Mucosa of descending colon (tissue), 3 donors: ENCODE measurements around the gene SLC25A39. TPM values are rescaled to one million over a fixed set of nuclear protein-coding genes. Genes with fewer than 3 reads are reported as not detected.

ENCODE experiments used
- ATAC-seq: fragments of 200-7000 bp; cut with Tn5 transposase; one replicate; pipeline ENCODE4 v1.9.1; 2020; ENCODE audit warnings: mild to moderate bottlenecking, moderate library complexity
- DNase-seq, 3 donors: peaks; one replicate each; pipeline ENCODE4 v3.0.0-alpha.2; 2020
- H3K36me3 ChIP-seq: fragments of 200-600 bp; one replicate; pipeline ENCODE4 v1.8.0; 2021; ENCODE audit warnings: low read depth, mild to moderate bottlenecking
- H3K4me1 ChIP-seq: fragments of 200-600 bp; one replicate; pipeline ENCODE4 v1.8.0; 2021; ENCODE audit warnings: low read depth, mild to moderate bottlenecking
- H3K4me3 ChIP-seq: fragments of 200-600 bp; one replicate; pipeline ENCODE4 v1.8.0; 2021; ENCODE audit warnings: mild to moderate bottlenecking
- H3K9me3 ChIP-seq: fragments of 200-600 bp; one replicate; pipeline ENCODE4 v1.8.0; 2021; ENCODE audit warnings: mild to moderate bottlenecking
- intact Hi-C, 2 donors: fragments of 100-400 bp; cut with DNase I in 1 of 2; cut with micrococcal nuclease in 1 of 2; formaldehyde crosslinking; loops; one replicate each; pipeline versions ENCODE4 v1.11.0 to v1.11.1; 2022; cut with DNase I, micrococcal nuclease
- total RNA-seq, 3 donors: library from RNA; stranded (reverse); fragmentation: NEBNext Ultra II Directional in 2 of 3; extraction: Animal tissue kit (Norgen Biotek cat#: 25700) in 2 of 3; gene quantifications; one replicate each; pipeline versions ENCODE4 v1.2.1 to v1.2.4, GENCODE V29; 2021 to 2023
- TF ChIP-seq, protein P1 (sequence below): fragments of 200-600 bp; IDR thresholded peaks from one replicate; pipeline ENCODE4 v1.8.0; 2022; ENCODE audit warnings: antibody characterized with exemption, mild to moderate bottlenecking
- donor health status: DM: no; HTN: no; CAD: no; lungs with moderate emphysema.
- donor health status: DM: no; HTN: no; CAD: no.
- donor health status: DM: no; HTN: yes; CAD: no.

The SLC25A39 gene
- total RNA-seq, 3 donors from 2014 or later = 91.8 to 142 (median 133) TPM

DNA sequence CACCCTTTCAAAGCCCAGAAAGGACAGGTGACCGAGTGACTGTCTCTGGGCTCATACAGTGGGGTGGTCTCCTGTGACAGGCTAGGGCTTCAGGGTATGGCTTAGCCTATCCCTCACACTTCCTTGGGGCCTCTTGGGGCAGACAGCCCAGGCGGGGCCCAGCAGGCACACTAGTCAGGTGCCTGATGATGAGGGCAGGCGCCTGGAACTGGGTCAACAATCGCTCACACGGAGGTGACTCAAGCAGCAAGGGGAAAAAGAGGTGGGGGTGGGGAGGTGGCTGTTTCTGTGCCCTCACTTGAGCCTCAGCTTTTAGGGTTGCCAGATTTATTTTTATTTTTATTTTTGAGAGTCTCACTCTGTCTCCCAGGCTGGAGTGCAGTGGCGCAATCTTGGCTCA lies 14.1 kb upstream of the SLC25A39 start:
- TF ChIP-seq, protein P1, sequence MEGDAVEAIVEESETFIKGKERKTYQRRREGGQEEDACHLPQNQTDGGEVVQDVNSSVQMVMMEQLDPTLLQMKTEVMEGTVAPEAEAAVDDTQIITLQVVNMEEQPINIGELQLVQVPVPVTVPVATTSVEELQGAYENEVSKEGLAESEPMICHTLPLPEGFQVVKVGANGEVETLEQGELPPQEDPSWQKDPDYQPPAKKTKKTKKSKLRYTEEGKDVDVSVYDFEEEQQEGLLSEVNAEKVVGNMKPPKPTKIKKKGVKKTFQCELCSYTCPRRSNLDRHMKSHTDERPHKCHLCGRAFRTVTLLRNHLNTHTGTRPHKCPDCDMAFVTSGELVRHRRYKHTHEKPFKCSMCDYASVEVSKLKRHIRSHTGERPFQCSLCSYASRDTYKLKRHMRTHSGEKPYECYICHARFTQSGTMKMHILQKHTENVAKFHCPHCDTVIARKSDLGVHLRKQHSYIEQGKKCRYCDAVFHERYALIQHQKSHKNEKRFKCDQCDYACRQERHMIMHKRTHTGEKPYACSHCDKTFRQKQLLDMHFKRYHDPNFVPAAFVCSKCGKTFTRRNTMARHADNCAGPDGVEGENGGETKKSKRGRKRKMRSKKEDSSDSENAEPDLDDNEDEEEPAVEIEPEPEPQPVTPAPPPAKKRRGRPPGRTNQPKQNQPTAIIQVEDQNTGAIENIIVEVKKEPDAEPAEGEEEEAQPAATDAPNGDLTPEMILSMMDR = no peak
- intact Hi-C loops = loop anchor here in 1 of 2 donors (10.0 kb wide), 1 partner anchor 124 kb away; the partner anchor contains the start of gene UBTF
- Histone ChIP-seq H3K4me3 (no peak overlapping the region), H3K4me1 (no peaks in the 10 kb centered on the region), H3K9me3 (no peaks in the 10 kb centered on the region), H3K36me3 (no peaks in the 10 kb centered on the region)
- no peak for DNase-seq
- ATAC-seq = peak; percentile 37

DNA sequence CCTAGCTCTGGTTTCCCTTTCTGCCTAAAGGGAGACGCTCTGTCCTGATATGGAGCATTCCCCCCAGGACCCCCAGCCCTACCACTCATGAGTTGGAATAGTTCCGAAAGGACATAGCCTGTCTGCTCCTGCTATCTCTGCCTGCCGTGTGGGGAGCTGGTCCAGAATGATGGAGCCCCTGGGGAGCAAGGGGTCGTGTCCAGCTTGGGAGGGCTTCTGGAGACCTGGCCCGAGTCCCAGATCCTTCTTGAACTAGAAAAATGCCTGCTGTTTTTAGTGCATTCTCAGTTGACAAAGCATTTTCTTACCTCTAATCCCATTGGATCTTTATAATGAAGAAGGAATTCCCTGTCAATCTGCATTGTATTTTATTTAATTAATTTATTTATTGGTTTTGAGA lies 11.3 kb upstream of the SLC25A39 start:
- no peak for ATAC-seq

DNA sequence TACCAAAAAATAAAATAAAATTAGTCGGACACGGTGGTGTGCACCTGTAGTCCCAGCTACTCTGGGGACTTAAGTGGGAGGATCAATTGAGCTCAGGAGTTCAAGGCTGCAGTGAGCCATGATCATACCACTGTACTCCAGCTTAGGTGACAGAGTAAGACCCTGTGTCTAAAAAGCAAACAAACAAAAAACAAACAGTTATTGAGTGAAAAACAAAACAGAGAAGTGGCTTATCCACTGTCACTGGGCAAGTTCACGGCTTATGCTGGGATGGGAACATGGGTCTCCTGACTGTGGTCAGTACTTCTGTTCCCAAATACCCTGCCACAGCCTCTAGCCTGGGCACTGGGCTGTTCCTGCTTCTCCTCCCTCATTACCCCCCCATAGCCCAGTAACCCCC lies 10.9 kb upstream of the SLC25A39 start:
- Histone ChIP-seq H3K36me3 (no peaks in the 10 kb centered on the region), H3K4me1 (no peaks in the 10 kb centered on the region), H3K4me3 (no peak overlapping the region), H3K9me3 (no peaks in the 10 kb centered on the region)
- TF ChIP-seq, protein P1 = no peak
- intact Hi-C loops = loop anchor here in 1 of 2 donors (10.0 kb wide), 1 partner anchor 121 kb away; the partner anchor contains the start of gene UBTF
- no peak for ATAC-seq
- DNase-seq = no peak

More for the DNA sequence above, 11.3 kb upstream of the SLC25A39 start:
- no peaks in the 10 kb centered on the region for H3K4me1 ChIP-seq
- intact Hi-C loops = loop anchor here in 1 of 2 donors (10.0 kb wide), 1 partner anchor 121 kb away; the partner anchor contains the start of gene UBTF
- H3K9me3 ChIP-seq = no peaks in the 10 kb centered on the region
- no peaks in the 10 kb centered on the region for H3K36me3 ChIP-seq
- TF ChIP-seq, protein P1 = no peak
- no peak for DNase-seq
- H3K4me3 ChIP-seq = no peak overlapping the region

DNA sequence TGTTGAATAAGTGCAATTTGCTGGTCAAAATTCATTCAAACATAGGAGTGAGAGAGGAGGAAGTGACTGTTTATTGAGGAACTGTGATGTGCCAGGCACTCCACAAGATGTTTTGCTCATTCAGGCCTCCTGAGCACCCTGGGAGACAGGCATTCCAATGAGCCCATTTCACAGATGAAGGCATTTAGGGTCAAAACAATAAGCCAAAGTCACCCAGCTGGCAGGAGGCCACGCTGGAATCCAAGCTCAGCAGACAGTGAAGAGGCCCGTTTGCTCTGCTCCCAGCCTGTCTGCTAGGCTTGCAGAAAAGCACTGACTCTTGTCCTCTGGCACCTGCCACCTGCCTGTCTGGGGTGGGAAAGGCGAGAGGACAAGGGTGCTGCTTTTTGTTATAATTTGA lies 10.1 kb upstream of the SLC25A39 start:
- Histone ChIP-seq H3K36me3 (no peaks in the 10 kb centered on the region), H3K4me3 (no peak overlapping the region), H3K4me1 (no peaks in the 10 kb centered on the region), H3K9me3 (no peaks in the 10 kb centered on the region)
- no peak for ATAC-seq
- TF ChIP-seq, protein P1 = no peak
- DNase-seq = no peak
- intact Hi-C loops = loop anchor here in 1 of 2 donors (10.0 kb wide), 1 partner anchor 120 kb away; the partner anchor contains the start of gene UBTF

DNA sequence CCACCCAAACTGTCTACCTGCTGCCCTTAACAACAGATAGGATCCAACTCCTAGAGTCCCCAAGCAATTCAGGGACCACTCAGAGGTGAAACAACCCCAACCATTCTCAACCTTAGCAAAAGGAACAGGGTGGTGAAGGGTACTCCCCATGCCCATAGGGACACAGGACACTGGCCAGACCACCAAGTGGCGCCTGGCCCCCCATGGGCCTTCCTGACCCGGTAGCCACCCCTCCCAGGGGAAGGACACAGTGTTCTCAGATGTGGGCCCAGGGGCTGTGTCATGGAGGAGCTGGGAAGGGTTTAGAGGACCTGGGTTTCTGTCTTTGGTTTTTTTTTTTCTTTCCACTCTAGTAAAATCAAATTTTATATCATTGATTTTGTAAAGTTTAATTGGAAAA lies 9.7 kb upstream of the SLC25A39 start:
- Histone ChIP-seq H3K4me3 (no peak overlapping the region), H3K9me3 (no peaks in the 10 kb centered on the region), H3K36me3 (no peaks in the 10 kb centered on the region), H3K4me1 (no peaks in the 10 kb centered on the region)
- no peak for DNase-seq
- intact Hi-C loops = loop anchor here in 1 of 2 donors (10.0 kb wide), 1 partner anchor 120 kb away; the partner anchor contains the start of gene UBTF
- TF ChIP-seq, protein P1 = no peak
- no peak for ATAC-seq
